ENCODE data around the gene RPS6KA6.

RPS6KA6 gene

DNA sequence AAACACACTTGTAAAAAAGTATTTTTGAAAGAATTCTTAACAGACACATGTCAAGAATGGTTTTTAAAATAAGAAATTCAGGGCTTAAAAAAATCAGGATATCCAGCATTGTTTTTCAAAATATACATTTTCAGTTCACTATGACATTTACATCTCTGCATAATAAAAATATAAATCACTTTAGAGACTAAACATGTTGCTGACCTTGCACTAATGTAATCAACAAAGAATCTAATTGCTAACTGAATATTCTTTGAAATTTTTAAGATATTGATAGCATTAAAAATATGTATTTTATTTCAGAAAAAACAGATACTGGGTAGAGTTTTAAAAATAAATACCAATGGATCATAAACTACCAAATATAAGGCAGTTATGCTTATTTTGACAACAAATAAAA lies 26.4 kb downstream of the RPS6KA6 start:
- DNase-seq = no peak

DNA sequence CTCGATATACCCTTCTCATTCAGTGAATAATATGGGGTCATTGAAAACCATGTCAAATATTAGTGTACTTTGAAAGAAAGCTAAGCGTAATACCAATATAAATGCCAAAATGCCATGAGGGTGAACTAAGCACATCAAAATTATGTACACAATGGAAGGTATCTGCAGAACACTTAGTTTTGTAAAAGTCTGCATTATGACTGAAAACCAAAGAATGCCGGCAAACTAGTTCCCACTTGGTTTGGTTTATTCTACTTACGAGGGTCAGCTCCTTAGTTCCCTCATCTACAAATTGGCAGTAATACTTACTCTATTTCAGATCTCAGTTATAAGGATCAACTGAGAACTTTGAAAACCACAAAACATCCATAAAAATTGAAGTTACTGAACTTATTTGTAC lies 27.3 kb downstream of the RPS6KA6 start:
- DNase-seq = no peak

DNA sequence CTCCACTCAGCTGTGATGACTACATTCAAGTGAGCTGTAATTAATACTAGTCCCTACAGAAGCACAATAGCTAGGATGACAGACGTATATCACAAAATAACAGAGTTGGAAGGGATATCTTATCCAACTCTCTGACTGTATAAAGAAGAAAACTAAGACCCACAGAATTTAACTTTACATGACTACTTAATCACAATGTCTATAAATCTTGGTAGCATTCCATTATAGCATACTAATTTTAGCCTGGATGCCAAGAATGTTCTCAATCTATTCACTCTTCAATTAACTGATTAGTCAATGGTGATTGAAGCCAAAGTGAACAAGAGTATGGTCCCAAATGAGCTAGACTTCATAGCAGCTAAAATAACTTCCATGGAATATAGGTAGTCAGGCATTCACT lies 31.2 kb downstream of the RPS6KA6 start:
- no peak for DNase-seq

DNA sequence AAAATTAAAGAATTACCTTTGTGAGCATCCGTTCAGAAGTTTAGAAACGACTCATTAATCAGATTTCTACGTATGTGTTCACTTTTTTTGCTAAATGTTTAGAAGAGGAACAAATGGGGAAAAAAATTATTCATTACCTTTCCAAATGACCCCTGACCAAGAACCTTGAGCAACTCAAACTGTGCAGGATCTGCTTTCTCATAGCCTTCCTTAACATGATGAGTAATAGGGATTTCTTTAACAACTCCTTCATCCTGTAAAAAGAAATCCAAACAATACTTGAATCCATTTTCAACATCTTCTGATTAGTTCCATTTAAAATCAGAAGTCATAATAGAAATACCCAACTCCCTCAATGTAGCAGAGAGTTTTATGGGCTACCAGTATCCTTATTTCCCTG lies 32.1 kb downstream of the RPS6KA6 start:
- no peak for DNase-seq

DNA sequence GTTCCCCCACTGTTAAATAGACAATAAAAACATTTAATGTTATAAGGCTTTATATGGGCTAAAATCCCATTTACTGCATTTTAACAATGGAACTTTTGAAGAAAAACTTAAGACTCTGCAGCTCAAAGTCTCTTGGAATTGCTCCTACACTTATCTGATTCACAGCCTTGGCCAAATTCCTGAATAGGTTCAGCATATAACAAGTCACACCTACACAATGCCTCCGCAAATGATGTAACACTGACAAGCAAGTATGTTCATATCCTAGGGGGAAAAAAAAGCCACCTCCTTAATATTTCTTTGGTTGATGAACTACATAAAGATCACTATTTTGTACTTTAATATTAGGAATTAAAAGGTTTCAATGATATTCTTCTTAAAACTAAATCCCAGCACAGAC lies 34.5 kb downstream of the RPS6KA6 start:
- no peak for DNase-seq

DNA sequence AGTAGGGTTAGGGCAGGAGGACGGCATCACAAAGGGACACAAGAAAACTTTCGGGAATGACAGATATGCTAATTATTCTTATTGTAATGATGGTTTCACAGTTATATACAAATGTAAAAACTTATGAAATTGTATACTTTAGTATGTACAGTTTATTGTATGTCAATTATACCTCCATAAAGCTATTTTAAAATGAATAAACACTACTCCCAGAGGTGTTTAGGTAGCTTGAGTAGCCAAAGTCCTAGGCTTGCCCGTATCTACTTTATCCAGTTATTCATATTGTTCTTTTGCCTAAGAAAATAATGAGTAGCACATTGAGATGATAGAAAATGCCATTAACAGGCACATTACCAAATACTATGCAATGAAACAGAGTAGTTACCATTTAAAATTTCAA lies 43.0 kb downstream of the RPS6KA6 start:
- no peak for DNase-seq

DNA sequence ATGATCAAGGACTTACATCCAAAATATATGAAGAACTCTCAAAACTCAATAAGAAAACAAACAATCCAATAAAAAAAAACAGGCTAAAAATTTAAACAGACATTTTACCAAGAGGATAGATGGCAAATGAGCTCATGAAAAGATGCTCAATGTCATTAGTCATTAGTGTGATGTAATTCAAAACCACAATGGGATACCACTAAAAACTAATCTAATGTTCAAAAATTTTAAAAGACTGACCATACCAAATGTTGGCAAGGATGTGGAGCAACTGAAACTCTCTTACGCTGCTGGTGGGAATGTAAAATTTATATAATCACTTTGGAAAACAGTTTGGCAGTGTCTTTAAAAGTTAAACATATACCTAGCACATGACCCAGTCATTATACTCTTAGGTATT lies 43.7 kb downstream of the RPS6KA6 start:
- no peak for DNase-seq

DNA sequence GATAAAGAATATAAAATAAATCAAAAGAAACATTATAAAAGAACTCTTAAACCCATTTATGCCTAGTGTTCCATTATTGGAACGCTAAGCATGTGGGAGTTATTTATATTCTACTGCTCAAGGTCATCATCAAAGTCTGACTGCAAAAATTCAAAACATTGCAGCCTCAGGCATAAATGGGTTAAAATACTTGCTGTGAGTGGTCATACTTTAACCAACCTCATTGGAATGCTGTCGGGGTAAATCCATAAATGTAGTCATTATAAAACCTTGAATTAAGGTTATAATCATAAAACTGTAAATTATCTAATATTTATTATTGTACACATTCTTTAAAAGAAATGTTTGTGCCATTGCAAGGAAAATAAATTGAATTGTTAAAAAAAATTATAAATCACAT lies 55.0 kb downstream of the RPS6KA6 start:
- DNase-seq = no peak

DNA sequence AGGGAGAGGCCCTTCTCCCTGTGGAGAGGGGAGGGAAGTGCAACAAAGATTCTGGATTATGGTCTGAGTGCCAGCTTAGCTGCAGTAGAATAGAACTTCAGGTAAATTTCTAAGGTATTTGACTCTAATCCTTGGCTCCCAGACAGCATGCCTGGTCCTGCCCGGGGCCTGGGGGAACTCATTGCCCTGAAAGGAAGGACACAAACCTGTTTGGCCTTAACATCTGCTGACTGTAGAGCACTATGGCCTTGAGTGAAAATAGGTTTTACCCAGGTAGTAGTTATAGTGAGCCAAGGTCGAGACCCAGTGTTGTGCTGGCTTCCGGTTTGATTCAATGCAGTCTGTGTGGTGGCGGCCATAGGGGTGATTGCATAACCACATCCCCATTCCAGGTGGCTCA lies 64.4 kb downstream of the RPS6KA6 start:
- DNase-seq = no peak

DNA sequence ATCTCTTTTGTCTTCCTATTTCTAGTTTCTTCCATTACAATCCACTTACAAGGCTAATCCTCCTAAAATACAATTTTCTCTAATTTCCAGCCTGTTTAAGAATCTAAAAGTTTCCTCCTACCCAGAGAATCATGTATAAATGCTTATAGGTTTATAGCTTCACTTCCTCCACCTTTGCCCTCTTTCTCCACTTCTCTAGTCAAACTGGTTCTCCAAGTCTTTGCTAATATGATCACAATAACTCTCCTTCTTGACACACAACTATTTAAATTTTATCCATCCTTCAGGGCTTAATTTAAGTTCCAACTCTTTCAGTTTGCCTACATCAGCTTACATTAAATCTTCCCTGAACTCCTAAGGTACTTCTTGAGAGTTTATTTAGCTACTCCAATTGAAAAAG lies 69.2 kb downstream of the RPS6KA6 start:
- no peak for DNase-seq

DNA sequence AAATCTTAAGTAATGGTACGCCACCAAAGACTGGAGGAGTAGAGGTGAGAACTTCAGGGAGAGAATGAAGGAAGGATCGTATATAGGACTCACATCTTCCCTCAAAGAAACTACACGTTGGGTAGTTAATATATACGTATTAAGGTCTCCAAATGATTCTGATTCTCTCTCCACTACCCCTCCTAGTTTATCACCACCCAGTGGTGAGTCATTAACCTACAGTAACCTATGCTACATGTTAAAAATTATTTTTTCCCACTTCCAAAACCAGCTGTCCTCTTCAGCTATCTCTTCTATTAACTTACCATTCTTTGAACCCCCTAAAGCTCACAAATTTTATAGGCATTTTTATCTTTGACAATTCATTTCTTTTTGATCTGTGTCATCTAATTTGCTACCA lies 69.7 kb downstream of the RPS6KA6 start:
- DNase-seq = no peak

DNA sequence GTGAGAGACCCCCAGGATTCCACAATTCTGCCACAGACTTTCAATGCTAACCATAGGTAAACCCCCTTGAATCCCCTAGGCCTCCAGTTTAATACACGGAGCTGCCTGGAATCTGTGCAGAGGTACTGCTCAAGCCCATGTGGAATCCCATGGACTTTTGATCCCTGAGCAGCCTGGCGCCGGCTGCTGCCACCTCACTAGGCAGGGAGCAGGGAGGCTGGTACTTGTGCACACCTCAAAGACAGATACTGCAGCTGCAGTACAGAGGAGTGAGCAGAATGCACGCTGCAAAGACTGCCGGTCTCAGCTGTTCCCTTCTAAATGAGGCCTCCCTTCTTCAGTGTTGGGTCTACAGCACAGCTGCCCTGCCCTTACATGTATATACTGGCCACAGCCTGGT lies 79.4 kb downstream of the RPS6KA6 start:
- DNase-seq = no peak

DNA sequence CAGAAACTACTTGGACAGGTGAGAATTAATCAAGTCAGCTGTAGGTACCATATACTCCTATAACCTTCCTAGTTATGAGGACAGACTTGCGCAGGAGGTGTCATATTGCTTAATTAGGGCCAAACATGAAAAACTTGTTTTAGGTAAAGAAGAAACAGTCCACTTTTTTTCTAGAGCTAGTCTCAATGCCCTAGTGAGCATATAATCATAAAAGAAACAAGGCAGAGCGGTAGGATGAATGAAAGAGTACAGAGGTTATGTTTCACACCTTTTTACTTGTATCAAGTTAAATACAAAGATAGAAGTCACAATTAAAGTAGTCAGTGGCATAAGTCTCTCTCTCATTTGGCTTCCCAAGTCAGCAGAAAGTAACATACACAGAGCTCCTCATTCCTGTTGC lies 88.9 kb downstream of the RPS6KA6 start:
- DNase-seq = no peak

DNA sequence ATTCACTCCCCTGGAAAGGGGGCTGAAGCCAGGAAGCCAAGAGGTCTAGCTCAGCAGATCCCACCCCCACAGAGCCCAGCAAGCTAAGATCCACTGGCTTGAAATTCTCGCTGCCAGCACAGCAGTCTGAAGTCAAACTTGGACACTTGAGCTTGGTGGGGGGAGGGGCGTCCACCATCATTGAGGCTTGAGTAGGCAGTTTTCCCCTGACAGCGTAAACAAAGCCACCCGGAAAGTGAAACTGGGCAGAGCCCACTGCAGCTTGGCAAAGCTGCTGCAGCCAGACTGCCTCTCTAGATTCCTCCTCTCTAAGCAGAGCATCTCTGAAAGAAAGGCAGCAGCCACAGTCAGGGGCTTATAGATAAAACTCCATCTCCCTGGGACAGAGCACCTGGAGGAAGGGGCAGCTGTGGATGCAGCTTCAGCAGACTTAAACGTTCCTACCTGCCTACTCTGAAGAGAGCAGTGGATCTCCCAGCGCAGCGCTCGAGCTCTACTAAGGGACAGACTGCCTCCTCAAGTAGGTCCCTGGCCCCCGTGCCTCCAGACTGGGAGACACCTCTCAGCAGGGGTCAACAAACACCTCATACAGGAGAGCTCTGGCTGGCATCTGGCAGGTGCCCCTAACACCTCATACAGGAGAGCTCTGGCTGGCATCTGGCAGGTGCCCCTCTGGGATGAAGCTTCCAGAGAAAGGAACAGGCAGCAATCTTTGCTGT lies 108.4 kb downstream of the RPS6KA6 start:
- DNase-seq = peak; percentile 66

DNA sequence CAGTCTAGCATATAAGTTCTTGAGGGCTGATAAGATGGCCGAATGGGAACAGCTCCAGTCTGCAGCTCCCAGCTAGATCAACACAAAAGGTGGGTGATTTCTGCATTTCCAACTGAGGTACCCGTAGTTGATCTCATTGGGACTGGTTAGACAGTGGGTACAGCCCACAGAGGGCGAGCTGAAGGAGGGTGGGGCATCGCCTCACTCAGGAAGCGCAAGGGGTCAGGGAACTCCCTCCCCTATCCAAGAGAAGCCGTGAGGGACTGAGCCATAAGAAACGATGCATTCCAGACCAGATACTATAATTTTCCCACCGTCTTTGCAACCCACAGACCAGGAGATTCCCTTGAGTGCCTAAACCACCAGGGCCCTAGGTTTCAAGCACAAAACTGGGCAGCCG lies 109.0 kb downstream of the RPS6KA6 start:
- DNase-seq = peak; percentile 15

DNA sequence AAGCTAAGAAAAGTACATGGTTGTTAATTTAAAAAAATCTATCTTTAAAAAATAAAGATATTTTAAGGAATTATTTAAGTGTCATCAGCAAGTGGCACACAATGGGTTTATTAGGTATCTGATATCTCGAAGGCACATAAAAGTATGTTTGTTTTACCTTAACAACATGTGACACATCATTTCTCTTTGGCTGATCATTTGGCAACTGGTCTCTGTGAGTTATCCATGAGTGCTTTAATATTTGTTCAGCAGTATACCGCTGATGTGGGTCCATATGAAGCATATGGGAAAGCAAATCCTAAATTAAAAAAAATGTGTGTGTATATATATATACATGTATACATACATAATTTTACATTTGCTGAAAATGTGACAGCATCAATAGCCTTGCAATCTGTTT lies 123.2 kb downstream of the RPS6KA6 start:
- peak; percentile 14 for DNase-seq

DNA sequence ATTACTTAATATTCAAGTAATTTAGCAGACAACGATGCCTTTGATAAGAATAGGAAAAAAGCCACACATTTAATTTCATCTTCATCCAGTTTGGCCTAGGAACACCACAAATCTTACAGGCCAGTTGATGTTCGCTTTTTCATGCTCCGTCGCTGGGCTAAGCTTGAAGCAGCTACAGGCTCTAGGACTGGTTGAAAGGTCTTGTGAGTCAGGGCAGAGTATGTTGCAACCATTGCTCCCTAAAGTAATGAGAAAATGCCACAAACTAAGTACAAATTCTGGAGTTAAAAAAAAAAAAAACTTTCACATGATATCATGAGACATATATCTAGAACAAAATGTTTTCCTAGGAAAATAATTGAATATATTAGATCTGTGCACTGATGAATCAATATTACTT lies 123.8 kb downstream of the RPS6KA6 start:
- DNase-seq = no peak

DNA sequence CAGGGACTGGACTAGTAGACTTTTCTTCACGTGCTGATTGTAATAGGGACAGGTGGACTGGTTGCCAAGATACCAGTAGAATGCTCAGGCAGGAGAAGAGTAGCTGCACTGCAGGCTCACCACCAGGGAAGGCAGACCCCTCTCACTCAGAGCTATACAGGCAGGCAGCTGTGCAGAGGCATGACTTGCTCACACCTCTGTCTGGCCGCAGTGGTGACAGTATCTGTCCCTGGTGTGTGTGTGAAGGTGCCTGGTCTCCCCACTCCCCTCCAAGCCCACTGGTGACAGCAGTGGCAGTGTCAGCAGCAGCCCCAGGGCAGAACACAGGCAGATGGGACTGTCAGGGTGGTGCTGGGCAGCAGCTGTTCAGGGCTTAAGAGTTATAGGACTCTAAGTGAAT lies 140.7 kb downstream of the RPS6KA6 start:
- DNase-seq = peak; percentile 4

DNA sequence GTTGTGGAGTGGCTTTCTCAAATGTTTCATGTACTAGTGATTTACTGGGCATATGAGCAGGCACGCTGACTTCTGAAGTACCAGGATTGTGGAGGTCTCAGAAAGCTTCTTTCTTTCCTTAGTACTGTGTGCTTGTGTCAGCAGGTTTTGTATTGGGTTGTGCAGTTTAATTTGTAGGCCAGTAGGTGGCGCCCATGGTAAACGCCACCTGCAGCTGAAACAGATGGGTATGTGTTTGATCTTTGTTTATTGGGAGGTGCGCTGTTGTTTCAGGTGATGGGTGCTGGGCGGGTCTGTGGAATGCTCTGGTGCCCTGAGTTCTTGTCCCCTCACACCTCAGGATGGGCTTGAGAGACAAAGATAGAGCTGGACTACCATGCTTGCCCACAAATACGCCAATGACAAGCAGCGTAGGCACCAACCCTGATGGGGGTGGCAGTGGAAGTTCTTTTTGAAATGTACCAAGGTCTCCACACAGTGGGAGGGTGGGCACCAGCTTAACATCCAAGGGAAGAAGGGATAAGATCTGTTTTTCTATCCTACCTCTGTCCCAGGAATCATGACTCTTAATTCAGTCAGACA lies 141.5 kb downstream of the RPS6KA6 start:
- peak; percentile 67 for DNase-seq

DNA sequence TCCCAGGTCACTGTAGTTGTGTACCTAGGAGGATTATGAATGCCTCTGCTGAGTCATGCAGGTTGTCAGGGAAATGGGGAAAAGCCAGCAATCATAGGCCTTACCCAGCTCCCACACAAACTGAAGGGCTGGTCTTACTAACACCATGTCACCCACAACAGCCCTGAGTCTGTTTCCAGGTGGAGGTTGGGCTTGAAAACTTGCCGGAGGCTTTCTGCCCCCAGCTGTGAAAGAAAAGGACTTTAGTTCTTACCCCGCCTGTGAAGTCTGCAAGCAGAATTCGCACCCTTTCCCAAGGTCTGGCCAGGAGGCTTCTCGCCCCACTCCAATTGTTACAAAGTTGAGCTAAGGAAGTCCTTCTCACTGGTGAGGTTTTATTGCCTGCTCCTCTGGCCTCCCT lies 143.9 kb downstream of the RPS6KA6 start:
- no peak for DNase-seq
